Chondrocyte (in vitro differentiated cells): ENCODE results near the gene ALOX15B. TPM values are rescaled to one million over a fixed set of nuclear protein-coding genes. Genes with fewer than 3 reads are reported as not detected.

Experiments used
- DNase-seq: peaks from one replicate; pipeline ENCODE4 v3.0.0; 2021; ENCODE audit warnings: mixed read lengths, low spot score
- H3K27ac Mint-ChIP-seq: one replicate; pipeline ENCODE4 v1.8.0; 2021; ENCODE audit warnings: mild to moderate bottlenecking, moderate library complexity, mixed read lengths; ENCODE audit not compliant: unreplicated experiment
- H3K27me3 Mint-ChIP-seq: 2 replicates; pipeline ENCODE4 v1.8.0; 2021; ENCODE audit warnings: low read depth, mixed read lengths
- H3K36me3 Mint-ChIP-seq: 2 replicates; pipeline ENCODE4 v1.8.0; 2021; ENCODE audit warnings: low read depth, mixed read lengths
- H3K4me1 Mint-ChIP-seq: 2 replicates; pipeline ENCODE4 v1.8.0; 2021; ENCODE audit warnings: low read depth, mild to moderate bottlenecking, mixed read lengths
- H3K4me3 Mint-ChIP-seq: one replicate; pipeline ENCODE4 v1.8.0; 2021; ENCODE audit warnings: mild to moderate bottlenecking, moderate library complexity, mixed read lengths; ENCODE audit not compliant: unreplicated experiment
- H3K9me3 Mint-ChIP-seq: 2 replicates; pipeline ENCODE4 v1.8.0; 2021; ENCODE audit warnings: low read depth, mixed read lengths
- total RNA-seq: library from RNA; stranded (reverse); gene quantifications from 3 replicates; pipeline ENCODE4 v1.2.1, GENCODE V29; 2021
- TF ChIP-seq, protein P1 (sequence below): fragments of 200-600 bp; sonication (generic); IDR thresholded peaks from 2 replicates; pipeline ENCODE4 v1.5.0; 2021; ENCODE audit warnings: antibody characterized with exemption, mild to moderate bottlenecking, moderate library complexity

ALOX15B gene
- total RNA-seq, 1 donor from 2014 or later = not detected

DNA sequence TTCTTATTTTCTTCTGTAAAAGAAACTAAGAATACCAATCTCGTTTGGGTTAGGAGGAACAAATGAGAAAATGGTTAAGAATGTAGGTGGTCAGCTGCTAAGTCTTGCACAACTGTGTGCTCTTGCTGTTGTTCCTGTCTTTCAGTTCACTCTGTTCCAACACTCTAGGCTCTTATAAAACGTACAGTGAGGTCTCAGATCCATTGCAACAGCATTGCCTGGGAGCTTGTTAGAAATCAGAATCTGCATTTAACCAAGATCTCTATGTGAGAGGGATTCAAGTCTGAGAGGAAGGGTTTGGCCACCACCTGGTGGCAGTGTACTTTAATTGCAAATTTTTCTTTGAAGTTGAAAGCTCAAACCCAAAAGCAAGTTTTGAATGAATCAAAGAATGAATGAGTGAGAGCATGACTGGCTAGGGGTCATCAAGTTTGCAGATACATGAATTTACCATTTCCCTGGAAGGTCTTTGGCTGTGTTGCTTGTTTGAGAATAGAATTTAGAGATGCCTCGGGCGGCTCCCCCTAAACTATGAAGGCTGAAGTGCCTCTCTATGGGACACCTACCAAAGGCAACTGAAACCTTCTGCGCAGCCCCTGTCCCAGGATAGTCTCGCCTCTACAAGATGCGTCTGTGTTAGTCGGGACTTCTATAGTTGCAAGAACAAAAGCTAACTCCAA is 2.5 kb downstream of the ALOX15B start:
- DNase-seq = no peak
- no peak overlapping the region for H3K27ac Mint-ChIP-seq
- no peak overlapping the region for H3K4me3 Mint-ChIP-seq
- TF ChIP-seq, protein P1, sequence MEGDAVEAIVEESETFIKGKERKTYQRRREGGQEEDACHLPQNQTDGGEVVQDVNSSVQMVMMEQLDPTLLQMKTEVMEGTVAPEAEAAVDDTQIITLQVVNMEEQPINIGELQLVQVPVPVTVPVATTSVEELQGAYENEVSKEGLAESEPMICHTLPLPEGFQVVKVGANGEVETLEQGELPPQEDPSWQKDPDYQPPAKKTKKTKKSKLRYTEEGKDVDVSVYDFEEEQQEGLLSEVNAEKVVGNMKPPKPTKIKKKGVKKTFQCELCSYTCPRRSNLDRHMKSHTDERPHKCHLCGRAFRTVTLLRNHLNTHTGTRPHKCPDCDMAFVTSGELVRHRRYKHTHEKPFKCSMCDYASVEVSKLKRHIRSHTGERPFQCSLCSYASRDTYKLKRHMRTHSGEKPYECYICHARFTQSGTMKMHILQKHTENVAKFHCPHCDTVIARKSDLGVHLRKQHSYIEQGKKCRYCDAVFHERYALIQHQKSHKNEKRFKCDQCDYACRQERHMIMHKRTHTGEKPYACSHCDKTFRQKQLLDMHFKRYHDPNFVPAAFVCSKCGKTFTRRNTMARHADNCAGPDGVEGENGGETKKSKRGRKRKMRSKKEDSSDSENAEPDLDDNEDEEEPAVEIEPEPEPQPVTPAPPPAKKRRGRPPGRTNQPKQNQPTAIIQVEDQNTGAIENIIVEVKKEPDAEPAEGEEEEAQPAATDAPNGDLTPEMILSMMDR = peak; percentile 81
- peaks cover 3% of the 10 kb centered on the region for H3K4me1 Mint-ChIP-seq
- no peaks in the 10 kb centered on the region for H3K9me3 Mint-ChIP-seq
- no peaks in the 10 kb centered on the region for H3K36me3 Mint-ChIP-seq
- H3K27me3 Mint-ChIP-seq = peaks cover 9% of the 10 kb centered on the region

- Mint-ChIP-seq H3K27ac (no peak overlapping the region), H3K4me1 (peaks cover 3% of the 10 kb centered on the region), H3K27me3 (peaks cover 11% of the 10 kb centered on the region), H3K36me3 (no peaks in the 10 kb centered on the region), H3K4me3 (no peak overlapping the region), H3K9me3 (no peaks in the 10 kb centered on the region)
- DNase-seq = no peak
- TF ChIP-seq, protein P1 = no peak
These were observed 3.1 kb downstream of the ALOX15B start for GRCh38 chr17:8041979-8042378.

DNA sequence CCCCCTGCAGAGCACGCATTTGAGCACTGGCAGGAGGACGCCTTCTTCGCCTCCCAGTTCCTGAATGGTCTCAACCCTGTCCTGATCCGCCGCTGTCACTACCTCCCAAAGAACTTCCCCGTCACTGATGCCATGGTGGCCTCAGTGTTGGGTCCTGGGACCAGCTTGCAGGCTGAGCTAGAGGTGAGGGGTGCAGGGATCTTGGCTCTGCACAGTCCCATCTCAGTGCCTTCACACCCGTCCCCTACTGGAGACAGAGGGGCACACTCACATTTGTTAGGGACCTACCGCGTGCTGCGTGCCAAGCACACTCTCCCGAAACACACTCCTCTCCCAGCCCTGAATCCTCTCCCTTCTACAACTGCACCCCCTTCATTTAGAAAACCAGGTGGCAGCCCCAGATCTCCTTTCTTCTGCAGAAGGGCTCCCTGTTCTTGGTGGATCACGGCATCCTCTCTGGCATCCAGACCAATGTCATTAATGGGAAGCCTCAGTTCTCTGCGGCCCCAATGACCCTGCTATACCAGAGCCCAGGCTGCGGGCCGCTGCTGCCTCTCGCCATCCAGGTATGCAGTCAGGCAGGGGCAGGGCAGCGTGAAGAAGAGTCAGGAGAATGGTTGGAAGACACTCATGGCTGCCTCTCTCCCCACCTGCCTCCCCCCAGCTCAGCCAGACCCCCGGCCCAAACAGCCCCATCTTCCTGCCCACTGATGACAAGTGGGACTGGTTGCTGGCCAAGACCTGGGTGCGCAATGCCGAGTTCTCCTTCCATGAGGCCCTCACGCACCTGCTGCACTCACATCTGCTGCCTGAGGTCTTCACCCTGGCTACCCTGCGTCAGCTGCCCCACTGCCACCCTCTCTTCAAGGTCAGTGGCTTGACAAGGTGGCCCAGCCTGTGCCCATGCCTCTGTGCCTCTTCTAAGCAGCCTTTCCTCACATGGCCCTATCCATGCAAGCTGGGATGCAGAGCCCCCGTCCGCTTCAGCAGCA is 6.3 kb downstream of the ALOX15B start:
- DNase-seq = no peak
- Mint-ChIP-seq H3K36me3 (no peaks in the 10 kb centered on the region), H3K4me1 (peaks cover 3% of the 10 kb centered on the region), H3K27ac (no peak overlapping the region), H3K4me3 (no peak overlapping the region), H3K27me3 (peaks cover 11% of the 10 kb centered on the region), H3K9me3 (no peaks in the 10 kb centered on the region)
- TF ChIP-seq, protein P1 = no peak

GRCh38 chr17:8046306-8046928 is 7.6 kb downstream of the ALOX15B start:
- Mint-ChIP-seq H3K9me3 (no peaks in the 10 kb centered on the region), H3K4me3 (no peak overlapping the region), H3K27me3 (peaks cover 16% of the 10 kb centered on the region), H3K36me3 (no peaks in the 10 kb centered on the region), H3K4me1 (peaks cover under 1% of the 10 kb centered on the region), H3K27ac (no peak overlapping the region)
- TF ChIP-seq, protein P1 = no peak
- DNase-seq = no peak
